ENCODE data around the gene SEC14L1.

The SEC14L1 gene

GRCh38 chr17:77217566-77217965, 76.8 kb downstream of the SEC14L1 start:
- TF ChIP-seq CTCF (IDR thresholded peaks at IDR 0.05; ENCODE audit: low read depth, low read length) = no peak
- no peak for DNase-seq
- Histone ChIP-seq H3K27ac (no peak overlapping the region), H3K4me3 (ENCODE audit: low read depth, low read length) (no peak overlapping the region), H3K36me3 (peaks cover 41% of the 10 kb centered on the region), H3K27me3 (ENCODE audit: insufficient read depth, low read depth, severe bottlenecking) (no peaks in the 10 kb centered on the region), H3K9me3 (ENCODE audit: severe bottlenecking) (no peaks in the 10 kb centered on the region)

- Histone ChIP-seq H3K9me3 (ENCODE audit: severe bottlenecking) (no peaks in the 10 kb centered on the region), H3K27ac (no peak overlapping the region), H3K27me3 (ENCODE audit: insufficient read depth, low read depth, severe bottlenecking) (no peaks in the 10 kb centered on the region), H3K4me3 (ENCODE audit: low read depth, low read length) (no peak overlapping the region), H3K36me3 (peaks cover 27% of the 10 kb centered on the region)
- no peak for TF ChIP-seq CTCF (IDR thresholded peaks at IDR 0.05; ENCODE audit: low read depth, low read length)
- no peak for DNase-seq
Observed at GRCh38 chr17:77218902-77219301, 78.1 kb downstream of the SEC14L1 start.

- no peak for DNase-seq
- no peaks in the 10 kb centered on the region for H3K27me3 ChIP-seq (ENCODE audit: insufficient read depth, low read depth, severe bottlenecking)
- peaks cover 3% of the 10 kb centered on the region for H3K9me3 ChIP-seq (ENCODE audit: severe bottlenecking)
- no peak for TF ChIP-seq CTCF (IDR thresholded peaks at IDR 0.05; ENCODE audit: low read depth, low read length)
- H3K27ac ChIP-seq = no peak overlapping the region
- H3K4me3 ChIP-seq (ENCODE audit: low read depth, low read length) = no peak overlapping the region
- peaks cover 13% of the 10 kb centered on the region for H3K36me3 ChIP-seq
Observed at GRCh38 chr17:77222356-77222755, 81.6 kb downstream of the SEC14L1 start.

GRCh38 chr17:77223642-77224420, 83.1 kb downstream of the SEC14L1 start:
- no peak for TF ChIP-seq CTCF (IDR thresholded peaks at IDR 0.05; ENCODE audit: low read depth, low read length)
- DNase-seq = no peak
- H3K27me3 ChIP-seq (ENCODE audit: insufficient read depth, low read depth, severe bottlenecking) = no peaks in the 10 kb centered on the region
- peaks cover 1% of the 10 kb centered on the region; the same call in 1 of the 2 replicates for H3K36me3 ChIP-seq
- peaks cover 3% of the 10 kb centered on the region for H3K9me3 ChIP-seq (ENCODE audit: severe bottlenecking)
- H3K4me3 ChIP-seq (ENCODE audit: low read depth, low read length) = no peak overlapping the region
- no peak overlapping the region for H3K27ac ChIP-seq

GRCh38 chr17:77225265-77225664, 84.5 kb downstream of the SEC14L1 start:
- DNase-seq = no peak
- no peaks in the 10 kb centered on the region for H3K27me3 ChIP-seq (ENCODE audit: insufficient read depth, low read depth, severe bottlenecking)
- H3K9me3 ChIP-seq (ENCODE audit: severe bottlenecking) = peaks cover 3% of the 10 kb centered on the region
- TF ChIP-seq CTCF (IDR thresholded peaks at IDR 0.05; ENCODE audit: low read depth, low read length) = no peak
- H3K4me3 ChIP-seq (ENCODE audit: low read depth, low read length) = no peak overlapping the region
- no peaks in the 10 kb centered on the region for H3K36me3 ChIP-seq
- no peak overlapping the region for H3K27ac ChIP-seq
